H1 (cell line): ENCODE data around the gene TSEN54.
A peak's percentile ranks its signal among the peaks of the same experiment; 100 is the strongest.

Source experiments
- EP300 ChIP-seq, 2 experiments: IDR thresholded peaks; 1 replicate in 1 of 2; 2 replicates in 1 of 2; pipeline ENCODE4 v1.6.1; 2011 to 2012; ENCODE audit warnings: low read depth in 2 of 2, low read length in 2 of 2, mild to moderate bottlenecking in 2 of 2, borderline replicate concordance in 1 of 2, inconsistent platforms in 1 of 2, moderate library complexity in 1 of 2
- GABPA ChIP-seq: IDR thresholded peaks from 2 replicates; pipeline ENCODE4 v1.6.1; 2011; ENCODE audit warnings: mild to moderate bottlenecking, low read length, moderate library complexity, borderline replicate concordance; ENCODE audit not compliant: insufficient read depth
- GTF2F1 ChIP-seq: IDR thresholded peaks from 2 replicates; pipeline ENCODE4 v1.6.1; 2012; ENCODE audit warnings: low read depth, low read length, improper control_type of control experiment, borderline replicate concordance
- POLR2A ChIP-seq, 2 experiments: IDR thresholded peaks; 1 replicate in 1 of 2; 2 replicates in 1 of 2; pipeline ENCODE4 v1.6.1; 2011; ENCODE audit warnings: low read depth in 2 of 2, low read length in 2 of 2, mild to moderate bottlenecking in 2 of 2; ENCODE audit errors: control extremely low read depth in 1 of 2
- SIRT6 ChIP-seq: IDR thresholded peaks from one replicate; pipeline ENCODE4 v1.7.1; 2012; ENCODE audit warnings: low read length, inconsistent platforms
- TAF1 ChIP-seq: IDR thresholded peaks from 2 replicates; pipeline ENCODE4 v1.6.1; 2011; ENCODE audit warnings: mild to moderate bottlenecking, low read depth, low read length
- TCF12 ChIP-seq: IDR thresholded peaks from 2 replicates; pipeline ENCODE4 v1.6.1; 2011; ENCODE audit warnings: low read depth, mild to moderate bottlenecking, low read length
- TF ChIP-seq, protein P1 (sequence below), 3 experiments: IDR thresholded peaks; 1 replicate in 2 of 3; 2 replicates in 1 of 3; pipeline versions ENCODE4 v1.5.1 to v1.6.1; 2011; ENCODE audit warnings: low read length in 3 of 3, mild to moderate bottlenecking in 3 of 3, inconsistent platforms in 2 of 3, low read depth in 1 of 3, moderate library complexity in 1 of 3; ENCODE audit not compliant: insufficient read depth in 1 of 3; ENCODE audit errors: control extremely low read depth in 1 of 3

DNA sequence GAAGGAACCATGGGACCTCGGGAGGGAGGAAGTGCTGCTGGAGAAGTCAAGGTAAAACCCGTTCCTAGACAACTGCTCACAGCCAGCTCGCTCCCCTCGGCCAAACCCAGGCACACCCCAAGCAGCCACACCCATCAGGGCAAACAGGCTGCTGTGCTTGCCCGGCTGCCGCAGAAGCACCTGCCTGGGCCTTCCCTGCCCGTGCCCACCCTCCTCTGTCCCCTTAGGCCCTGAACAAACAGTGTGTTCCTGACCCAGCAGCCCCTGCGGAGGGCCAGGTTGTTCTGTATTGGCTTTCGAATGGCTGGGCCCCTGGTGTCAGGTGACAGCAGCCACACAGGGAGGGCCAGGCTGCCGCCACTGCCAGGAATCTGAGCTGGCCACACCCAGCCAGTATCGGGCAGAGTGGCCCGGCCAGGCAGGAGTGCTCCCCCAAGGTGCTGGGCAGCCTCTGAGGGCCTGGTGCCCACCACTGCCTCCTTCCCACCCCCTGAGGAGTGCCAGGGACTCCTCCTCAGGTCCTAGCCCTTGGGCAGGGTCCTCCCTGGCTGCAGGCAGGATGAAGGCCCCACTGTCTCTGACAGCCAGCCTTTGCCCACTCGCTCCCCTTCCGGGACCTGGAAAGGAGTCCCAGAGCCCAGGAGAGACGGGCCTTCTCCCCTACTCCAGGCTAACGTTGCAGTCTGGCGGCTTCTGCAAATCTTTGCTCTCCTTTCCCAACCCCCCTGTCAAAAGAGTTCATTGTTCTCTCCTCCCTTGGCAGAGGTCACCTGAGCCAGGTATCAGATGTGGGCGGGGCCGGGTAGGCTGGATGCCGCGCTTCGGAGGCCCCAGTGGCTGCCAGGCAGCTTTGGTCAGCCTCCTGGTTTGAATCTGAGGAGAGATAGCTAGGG lies 33.2 kb downstream of the TSEN54 start:
- TF ChIP-seq SIRT6 (no peak), TAF1 (peak; percentile 36; the same call in 1 of the 2 replicates), GABPA (no peak), POLR2A (IDR thresholded peaks at IDR 0.05; ENCODE audit: control extremely low read depth in 1 of 2, low read depth in 2 of 2, low read length in 2 of 2) (no peak), TCF12 (no peak), EP300 (IDR thresholded peaks at IDR 0.05; ENCODE audit: borderline replicate concordance in 1 of 2, low read depth in 2 of 2, low read length in 2 of 2) (no peak), GTF2F1 (no peak)
- TF ChIP-seq, protein P1, sequence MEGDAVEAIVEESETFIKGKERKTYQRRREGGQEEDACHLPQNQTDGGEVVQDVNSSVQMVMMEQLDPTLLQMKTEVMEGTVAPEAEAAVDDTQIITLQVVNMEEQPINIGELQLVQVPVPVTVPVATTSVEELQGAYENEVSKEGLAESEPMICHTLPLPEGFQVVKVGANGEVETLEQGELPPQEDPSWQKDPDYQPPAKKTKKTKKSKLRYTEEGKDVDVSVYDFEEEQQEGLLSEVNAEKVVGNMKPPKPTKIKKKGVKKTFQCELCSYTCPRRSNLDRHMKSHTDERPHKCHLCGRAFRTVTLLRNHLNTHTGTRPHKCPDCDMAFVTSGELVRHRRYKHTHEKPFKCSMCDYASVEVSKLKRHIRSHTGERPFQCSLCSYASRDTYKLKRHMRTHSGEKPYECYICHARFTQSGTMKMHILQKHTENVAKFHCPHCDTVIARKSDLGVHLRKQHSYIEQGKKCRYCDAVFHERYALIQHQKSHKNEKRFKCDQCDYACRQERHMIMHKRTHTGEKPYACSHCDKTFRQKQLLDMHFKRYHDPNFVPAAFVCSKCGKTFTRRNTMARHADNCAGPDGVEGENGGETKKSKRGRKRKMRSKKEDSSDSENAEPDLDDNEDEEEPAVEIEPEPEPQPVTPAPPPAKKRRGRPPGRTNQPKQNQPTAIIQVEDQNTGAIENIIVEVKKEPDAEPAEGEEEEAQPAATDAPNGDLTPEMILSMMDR (IDR thresholded peaks at IDR 0.05; ENCODE audit: control extremely low read depth in 1 of 3, insufficient read depth in 1 of 3, low read depth in 1 of 3, low read length in 3 of 3): peak in 1 of 3 experiments; percentile 6; a peak in 1 of 4 replicates
